Stimulated activated CD8-positive, alpha-beta memory T cell treated with anti-CD3 and anti-CD28 coated beads, Interleukin-15, amount 100 ng/mL, for 4 hours (primary cell): ENCODE data around the gene SLC30A4.
"Not testable (repeated sequence)": the region's sequence is repeated elsewhere in the genome, so short reads cannot be mapped to it uniquely, and the experiment has no call there.

Experiments
- DNase-seq, 2 donors: peaks; one replicate each; pipeline ENCODE4 v3.0.0-alpha.2; 2020; ENCODE audit warnings: low read depth in 2 of 2

Gene SLC30A4

DNA sequence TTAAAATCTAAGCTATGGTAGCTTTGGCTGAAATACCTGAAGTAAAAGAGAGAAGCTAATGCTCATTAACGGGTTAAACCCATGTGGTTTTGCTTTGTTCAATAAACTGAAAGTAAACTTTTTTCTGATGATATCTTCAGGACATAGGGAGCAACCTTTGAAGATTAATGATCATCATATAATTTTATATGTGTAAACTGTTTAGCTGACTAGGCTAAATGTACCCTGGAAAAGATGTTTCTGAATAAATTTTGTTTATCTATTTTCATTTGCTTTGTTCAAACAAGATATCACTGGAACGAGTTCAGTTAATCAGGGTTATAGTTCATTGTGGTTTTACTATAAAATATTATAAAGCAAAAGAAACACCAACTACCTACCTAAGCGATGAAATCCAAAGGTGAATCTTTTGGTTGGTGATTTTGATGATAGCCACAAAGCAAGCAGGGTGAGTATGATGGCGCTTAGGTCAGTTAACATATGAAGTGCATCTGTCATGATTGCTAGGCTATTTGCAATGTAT, 11.7 kb downstream of the SLC30A4 start:
- DNase-seq: no peak

DNA sequence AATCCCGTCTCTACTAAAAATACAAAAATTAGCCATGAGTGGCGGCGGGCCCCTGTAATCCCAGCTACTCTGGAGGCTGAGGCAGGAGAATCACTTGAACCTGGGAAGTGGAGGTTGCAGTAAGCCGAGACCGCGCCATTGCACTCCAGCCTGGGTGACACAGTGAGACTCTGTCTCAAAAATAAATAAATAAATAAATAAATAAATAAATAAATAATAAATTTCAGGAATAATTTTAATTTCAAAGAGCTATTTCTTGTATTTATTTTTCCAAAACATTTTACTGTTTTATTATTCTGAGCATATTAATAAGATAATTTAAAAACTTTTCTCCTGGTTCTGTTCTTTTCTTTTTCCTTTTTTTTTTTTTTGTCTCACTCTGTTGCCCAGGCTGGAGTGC, 15.4 kb downstream of the SLC30A4 start:
- not testable (repeated sequence) for DNase-seq

DNA sequence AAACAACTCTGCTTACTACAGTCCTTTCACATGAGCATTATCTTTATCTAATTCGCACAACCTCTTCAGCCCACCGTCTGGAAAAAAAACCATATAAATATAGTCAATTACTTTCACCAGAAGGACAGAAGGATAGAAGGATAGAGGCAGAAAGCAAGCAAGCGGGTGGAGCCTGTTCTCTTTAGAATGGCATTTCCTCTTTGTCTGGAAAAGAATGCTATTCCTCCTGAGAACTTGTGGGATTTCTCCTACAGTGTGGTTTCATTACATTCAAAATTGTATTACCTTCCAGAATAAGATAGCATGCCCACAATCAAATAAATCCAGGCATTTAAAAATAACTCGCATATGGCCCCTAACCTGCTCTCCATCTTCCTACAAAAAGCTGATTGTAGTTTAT, 23.1 kb downstream of the SLC30A4 start:
- no peak for DNase-seq

DNA sequence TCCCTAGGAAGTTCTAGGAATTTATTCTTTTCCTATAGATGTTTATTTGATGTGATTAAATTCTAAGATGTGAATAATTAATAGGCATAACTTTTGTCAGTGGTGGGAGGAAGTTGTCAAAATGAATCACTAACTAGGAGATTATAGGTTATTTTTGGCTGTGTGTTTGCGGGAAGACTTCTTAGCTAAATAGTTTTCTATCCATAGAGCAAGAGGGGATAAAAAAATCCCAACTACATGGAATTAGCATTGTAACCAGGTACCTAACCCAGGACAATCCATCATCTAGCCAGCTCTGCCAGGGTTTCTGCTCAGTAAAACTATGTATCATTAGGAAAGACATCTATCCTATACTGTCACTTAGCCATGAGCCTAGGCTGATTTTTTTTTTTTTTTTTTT, 23.9 kb downstream of the SLC30A4 start:
- DNase-seq: no peak

GRCh38 chr15:45497261-45497660, 25.3 kb downstream of the SLC30A4 start:
- no peak for DNase-seq

DNA sequence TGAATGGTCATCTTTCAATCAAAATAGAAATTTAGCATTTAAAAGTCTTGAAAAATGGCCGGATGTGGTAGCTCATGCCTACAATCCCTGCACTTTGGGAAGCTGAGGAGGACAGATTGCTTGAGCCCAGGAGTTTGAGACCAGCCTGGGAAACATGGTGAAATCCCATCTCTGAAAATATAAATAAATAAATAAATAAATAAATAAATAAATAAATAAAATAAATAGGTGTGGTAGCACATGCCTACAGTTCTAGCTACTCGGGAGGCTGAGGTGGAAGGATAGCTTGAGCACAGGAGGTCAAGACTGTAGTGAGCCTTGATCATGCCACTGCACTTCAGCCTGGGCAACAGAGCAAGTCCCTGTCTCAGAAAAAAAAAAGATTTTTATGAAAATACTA, 25.9 kb downstream of the SLC30A4 start:
- DNase-seq: no peak

- no peak for DNase-seq
Measured at GRCh38 chr15:45495588-45495987, 27.0 kb downstream of the SLC30A4 start.

DNA sequence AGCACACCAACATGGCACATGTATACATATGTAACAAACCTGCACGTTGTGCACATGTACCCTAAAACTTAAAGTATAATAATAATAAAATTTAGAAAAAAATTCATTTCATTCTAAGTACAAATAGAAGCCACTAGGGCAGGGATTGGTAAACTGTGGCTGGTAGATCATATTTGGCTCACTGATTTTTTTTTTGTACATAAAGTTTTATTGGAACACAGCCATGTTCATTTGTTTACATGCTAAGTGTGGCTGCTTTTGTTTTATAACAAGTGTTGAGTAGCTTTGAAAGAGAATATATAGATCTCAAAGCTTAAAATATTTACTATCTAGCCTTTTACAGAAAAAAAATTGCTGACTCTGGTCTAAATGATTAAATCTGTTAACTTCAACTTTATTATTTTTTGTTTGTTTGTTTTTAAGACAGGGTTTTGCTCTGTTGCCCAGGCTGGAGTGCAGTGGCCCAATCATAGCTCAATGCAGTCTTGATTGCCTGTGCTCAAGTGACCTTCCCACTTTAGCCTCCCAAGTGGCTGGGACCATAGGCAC, 32.8 kb downstream of the SLC30A4 start:
- no peak for DNase-seq

- no peak for DNase-seq
Measured at GRCh38 chr15:45486317-45486716, 36.2 kb downstream of the SLC30A4 start.

GRCh38 chr15:45481135-45481534, 41.4 kb downstream of the SLC30A4 start:
- no peak for DNase-seq

DNA sequence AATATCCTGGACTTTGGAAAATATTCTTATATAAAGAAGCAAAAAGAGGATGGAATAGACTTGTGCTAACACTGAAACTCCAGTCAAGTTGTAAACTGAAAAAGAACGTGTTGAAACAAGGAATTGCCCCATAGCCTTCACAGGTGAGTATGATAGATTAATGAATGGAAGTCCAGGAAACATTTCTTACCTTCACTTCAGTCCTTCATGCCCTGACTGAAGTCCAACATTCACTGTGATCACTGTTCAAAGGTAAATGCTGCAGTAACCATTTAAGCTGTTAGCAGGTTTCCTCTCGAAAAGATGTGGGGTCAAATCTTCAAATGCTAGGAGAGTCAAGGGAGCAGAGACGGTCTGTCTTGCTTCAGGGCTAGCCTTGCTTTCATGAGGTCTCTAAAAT, 46.1 kb downstream of the SLC30A4 start:
- no peak for DNase-seq

DNA sequence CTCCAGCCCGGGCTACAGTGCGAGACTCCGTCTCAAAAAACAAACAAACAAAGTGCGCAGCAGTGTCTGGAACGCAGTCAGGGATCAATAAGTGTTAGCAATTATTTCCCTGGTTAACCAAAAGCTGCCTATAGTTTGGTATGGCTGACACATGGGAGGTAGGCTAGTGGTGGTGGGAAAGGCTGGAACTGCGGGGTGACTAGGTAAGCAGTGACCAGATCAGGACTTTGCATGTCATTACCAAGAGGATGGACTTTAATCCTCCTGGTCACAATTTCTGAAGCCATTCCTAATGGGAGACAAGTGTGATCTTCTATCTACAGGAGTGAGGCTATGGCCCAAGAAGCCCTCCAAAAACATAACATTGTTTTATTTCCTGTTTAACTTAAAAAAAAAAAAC, 47.8 kb downstream of the SLC30A4 start:
- no peak for DNase-seq

GRCh38 chr15:45473068-45473467, 49.5 kb downstream of the SLC30A4 start:
- no peak for DNase-seq

DNA sequence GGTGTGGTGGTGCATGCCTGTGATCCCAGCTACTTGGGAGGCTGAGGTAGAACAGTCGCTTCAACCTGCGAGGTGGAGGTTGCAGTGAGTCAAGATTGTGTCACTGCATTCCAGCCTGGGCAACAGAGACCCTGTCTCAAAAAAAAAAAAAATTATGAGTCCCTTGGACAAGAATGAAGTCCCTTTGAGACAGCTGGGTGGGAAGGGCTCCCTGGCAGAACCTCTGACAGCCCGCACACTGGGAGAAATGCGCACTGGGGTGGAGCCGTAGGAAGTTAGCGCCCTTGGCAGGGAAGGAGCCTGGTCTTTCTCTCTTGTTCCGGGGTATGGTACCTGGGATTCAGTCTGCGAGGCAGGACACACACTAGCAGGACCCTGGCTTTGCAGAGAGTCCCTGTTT, 51.4 kb downstream of the SLC30A4 start:
- DNase-seq: no peak

- DNase-seq: no peak
Measured at GRCh38 chr15:45469441-45469840, 53.1 kb downstream of the SLC30A4 start.

DNA sequence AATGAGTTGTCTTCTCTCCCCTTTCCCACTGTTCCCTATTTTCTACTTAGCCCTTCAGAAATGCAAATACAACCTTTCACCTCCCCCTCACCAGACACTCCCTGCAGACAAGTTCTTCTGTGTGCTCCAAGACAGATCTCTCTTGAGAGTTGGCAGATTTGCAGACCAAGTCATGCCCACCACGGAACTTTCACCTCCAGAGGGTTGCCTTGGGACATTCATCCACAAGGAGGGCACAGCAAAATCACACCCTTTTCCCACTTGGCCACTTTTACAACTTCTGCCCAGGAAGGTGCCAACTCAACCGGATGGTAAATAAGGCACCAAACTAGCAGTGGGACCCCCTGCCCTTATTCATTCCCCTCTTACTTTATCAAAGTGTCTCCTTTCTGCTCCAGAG, 53.5 kb downstream of the SLC30A4 start:
- DNase-seq: no peak

DNA sequence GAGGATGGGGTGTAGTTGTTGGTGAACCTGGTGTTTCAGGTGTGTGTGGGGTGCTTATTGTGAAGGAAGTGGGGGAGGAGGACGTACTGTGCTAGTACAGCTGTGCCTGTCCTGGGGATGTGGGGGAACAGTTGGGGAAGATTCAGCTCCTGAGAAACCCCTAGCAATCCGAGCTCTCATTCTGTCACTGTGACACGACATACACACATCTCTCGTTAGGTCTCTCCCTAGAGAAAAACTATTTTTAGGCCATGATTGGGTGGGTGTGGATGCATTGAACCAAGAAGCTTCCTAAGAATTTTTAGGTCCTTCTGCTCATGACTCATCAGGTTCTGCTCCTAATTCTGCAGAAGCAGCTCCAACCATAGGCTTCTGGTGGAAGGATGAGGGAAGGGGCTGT, 54.3 kb downstream of the SLC30A4 start:
- no peak for DNase-seq

DNA sequence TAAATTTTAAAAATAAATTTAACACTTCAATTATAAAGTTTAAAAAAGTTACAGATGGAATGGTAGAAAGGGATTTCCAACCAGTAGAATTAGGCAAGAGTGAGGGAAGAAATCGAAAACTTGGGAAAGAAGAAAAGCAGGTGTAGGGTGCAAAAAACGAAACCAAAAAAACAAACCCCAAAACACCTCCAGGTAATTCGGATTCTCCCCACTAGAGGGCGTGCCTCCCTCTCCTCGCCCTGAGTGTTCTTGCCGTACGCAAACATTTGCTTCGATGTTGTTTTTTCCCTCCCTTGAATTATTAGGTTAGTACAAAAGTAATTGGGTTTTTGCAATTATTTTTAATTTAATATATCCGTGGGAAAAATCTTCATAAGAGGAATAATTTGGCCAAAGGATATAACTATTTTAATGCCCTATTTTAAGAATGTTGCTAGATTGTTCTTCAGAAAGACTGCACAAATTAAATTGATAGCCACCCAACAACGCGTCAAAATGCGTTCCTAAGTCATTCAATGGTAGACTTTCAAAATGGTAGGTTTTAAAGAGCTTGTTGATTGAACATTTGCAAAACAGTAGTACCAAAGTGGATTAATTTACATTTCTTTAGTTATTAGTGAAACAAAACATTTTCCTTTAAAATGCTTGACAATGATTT, 63.7 kb downstream of the SLC30A4 start:
- DNase-seq: peak; percentile 41 to 66

GRCh38 chr15:45457641-45458539, 64.7 kb downstream of the SLC30A4 start:
- peak in 1 of 2 donors; percentile 63 for DNase-seq

DNA sequence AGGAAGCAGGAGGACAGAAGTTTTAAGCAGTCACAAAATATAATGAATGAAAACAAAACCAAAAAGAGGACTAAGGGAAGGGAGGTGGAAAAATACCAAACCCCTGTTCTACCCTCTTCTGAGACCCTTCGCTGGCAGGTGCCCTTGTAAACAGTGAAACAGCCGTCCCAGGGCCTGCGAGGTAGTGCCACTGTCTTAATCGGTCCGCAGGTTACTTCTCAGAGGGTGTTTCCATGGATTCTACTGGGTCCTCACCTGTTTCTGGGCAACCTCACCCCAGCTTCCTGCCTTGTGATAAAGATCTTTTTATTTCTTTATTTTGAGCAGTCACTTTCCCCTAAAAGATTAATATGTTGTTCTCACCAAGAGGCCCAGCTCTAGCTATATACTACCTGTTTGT, 65.3 kb downstream of the SLC30A4 start:
- no peak for DNase-seq

- DNase-seq: peak; percentile 31 to 64
Measured at GRCh38 chr15:45456212-45457106, 66.1 kb downstream of the SLC30A4 start.

- peak; percentile 47 to 57 for DNase-seq
Measured at GRCh38 chr15:45454814-45455213, 67.7 kb downstream of the SLC30A4 start.
